OCI-LY1 (cell line): ENCODE data around the gene TCP1.

Experiments used
- CTCF ChIP-seq: fragments of 200-600 bp; sonication (generic), shearing (Covaris generic); IDR thresholded peaks from 2 replicates; pipeline ENCODE4 v1.5.1; 2017; ENCODE audit warnings: mild to moderate bottlenecking, antibody characterized with exemption, low read length, moderate library complexity, mixed read lengths
- EZH2 ChIP-seq: fragments of 200-600 bp; sonication (generic), shearing (Covaris generic); IDR thresholded peaks from 2 replicates; pipeline ENCODE4 v1.8.0; 2017; ENCODE audit warnings: borderline replicate concordance, mixed run types, mild to moderate bottlenecking, antibody characterized with exemption, low read length, moderate library complexity, mixed read lengths

GRCh38 chr6:159789377-159790148 is at the start of gene TCP1:
- TF ChIP-seq CTCF (no peak), EZH2 (no peak)
